ENCODE results near the gene DOCK2. TPM values are rescaled to one million over a fixed set of nuclear protein-coding genes. Genes with fewer than 3 reads are reported as not detected.

Gene DOCK2
- total and polyA plus RNA-seq, 2 donors (not counting 1 experiment from before 2014, with no cell fraction given) = 1.1 to 8.9 TPM

DNA sequence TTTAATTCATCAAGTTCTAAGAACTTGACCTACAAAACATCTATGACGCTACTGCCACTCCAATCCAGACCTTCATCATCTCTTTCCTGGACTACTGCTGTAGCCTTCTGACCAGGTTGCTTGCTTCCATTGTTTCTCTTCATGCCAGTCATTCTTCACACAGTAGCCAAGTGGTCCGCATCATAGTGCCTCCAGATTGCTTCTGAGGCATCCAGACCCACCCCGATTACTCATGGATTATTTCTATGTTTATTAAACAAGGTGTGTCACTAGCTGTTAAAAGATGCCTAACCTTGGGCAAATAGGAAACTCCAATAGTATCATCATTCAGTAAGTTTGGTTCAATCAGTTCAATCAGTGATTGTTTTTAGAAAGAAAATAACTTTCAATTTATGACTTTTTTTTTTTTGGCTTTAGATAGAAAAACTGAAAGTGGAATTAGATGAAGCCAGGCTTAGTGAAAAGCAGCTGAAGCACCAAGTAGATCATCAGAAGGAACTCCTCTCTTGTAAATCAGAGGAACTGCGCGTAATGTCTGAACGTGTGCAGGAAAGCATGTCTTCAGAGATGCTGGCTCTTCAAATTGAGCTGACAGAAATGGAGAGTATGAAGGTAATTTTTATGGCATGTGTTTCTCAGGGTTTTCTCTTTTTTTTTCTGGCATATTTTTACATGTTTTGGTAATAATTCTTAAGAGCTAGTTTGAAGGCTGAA lies 44.0 kb upstream of the DOCK2 start:
- Histone ChIP-seq H2AFZ (ENCODE audit: low read length) (no peak overlapping the region), H3K79me2 (ENCODE audit: control insufficient read depth, insufficient read depth, low read length) (peaks cover 6% of the 10 kb centered on the region), H3K27ac (ENCODE audit: insufficient read depth, low read length) (no peak overlapping the region), H3K4me2 (ENCODE audit: extremely low read depth, insufficient read depth, low read length) (no peak overlapping the region), H3K9ac (ENCODE audit: insufficient read depth, low read length) (no peak overlapping the region), H3K27me3 (ENCODE audit: control insufficient read depth, insufficient read depth, low read length) (no peaks in the 10 kb centered on the region), H3K9me3 (ENCODE audit: control insufficient read depth, insufficient read depth, low read depth, low read length) (no peaks in the 10 kb centered on the region), H3K36me3 (ENCODE audit: control insufficient read depth, insufficient read depth, low read length) (peaks cover 8% of the 10 kb centered on the region), H4K20me1 (ENCODE audit: control insufficient read depth, extremely low read depth, insufficient read depth, low read length) (no peaks in the 10 kb centered on the region), H3K4me3 (replicated peaks in 1 of 4; ENCODE audit: control extremely low read depth in 1 of 4, insufficient read depth in 1 of 4, low read depth in 3 of 4, low read length in 4 of 4) (no peak overlapping the region), H3K4me1 (ENCODE audit: control insufficient read depth, extremely low read depth, insufficient read depth, low read length) (no peaks in the 10 kb centered on the region)
- TF ChIP-seq EZH2 (IDR thresholded peaks at IDR 0.05; ENCODE audit: low read length, missing control alignments) = no peak
- TF ChIP-seq, protein P1, sequence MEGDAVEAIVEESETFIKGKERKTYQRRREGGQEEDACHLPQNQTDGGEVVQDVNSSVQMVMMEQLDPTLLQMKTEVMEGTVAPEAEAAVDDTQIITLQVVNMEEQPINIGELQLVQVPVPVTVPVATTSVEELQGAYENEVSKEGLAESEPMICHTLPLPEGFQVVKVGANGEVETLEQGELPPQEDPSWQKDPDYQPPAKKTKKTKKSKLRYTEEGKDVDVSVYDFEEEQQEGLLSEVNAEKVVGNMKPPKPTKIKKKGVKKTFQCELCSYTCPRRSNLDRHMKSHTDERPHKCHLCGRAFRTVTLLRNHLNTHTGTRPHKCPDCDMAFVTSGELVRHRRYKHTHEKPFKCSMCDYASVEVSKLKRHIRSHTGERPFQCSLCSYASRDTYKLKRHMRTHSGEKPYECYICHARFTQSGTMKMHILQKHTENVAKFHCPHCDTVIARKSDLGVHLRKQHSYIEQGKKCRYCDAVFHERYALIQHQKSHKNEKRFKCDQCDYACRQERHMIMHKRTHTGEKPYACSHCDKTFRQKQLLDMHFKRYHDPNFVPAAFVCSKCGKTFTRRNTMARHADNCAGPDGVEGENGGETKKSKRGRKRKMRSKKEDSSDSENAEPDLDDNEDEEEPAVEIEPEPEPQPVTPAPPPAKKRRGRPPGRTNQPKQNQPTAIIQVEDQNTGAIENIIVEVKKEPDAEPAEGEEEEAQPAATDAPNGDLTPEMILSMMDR (conservative IDR thresholded peaks at IDR 0.05 in 1 of 2, IDR thresholded peaks at IDR 0.05 in 1 of 2; ENCODE audit: low read depth in 1 of 2, low read length in 2 of 2) = no peak
- DNase-seq (ENCODE audit: low read depth in 2 of 2) = peak in 1 of 2 donors; percentile 71

DNA sequence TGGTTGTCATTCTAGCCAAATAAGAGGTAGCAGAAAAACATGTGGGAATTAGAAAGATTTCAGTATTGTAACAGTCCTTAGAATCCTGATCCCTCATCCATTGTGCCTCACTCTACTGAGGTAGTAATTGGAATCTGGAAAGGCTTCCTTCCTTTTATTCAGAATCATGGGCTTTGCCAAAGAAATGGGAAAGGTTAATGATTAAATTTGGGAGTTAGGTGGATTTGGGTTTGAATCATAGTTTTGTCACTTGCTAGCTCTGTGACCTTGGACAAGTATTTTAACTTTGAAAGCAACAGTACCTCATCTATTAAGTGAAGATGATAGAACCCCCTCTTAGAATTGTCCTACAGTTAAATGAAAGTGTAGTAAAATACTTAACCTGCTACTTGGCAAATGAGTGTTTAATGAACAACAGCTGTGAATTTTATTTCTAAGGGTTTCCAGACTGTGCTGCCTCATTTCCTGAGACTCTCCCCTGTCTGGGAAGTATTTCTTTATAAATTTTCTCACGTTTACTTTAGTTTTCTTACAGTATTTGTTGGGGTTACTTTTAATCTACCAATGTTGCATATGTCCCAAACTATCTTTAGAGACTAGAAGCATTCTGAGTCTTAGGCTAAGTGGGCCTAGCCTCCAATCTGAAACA lies 41.8 kb upstream of the DOCK2 start:
- H3K27me3 ChIP-seq (ENCODE audit: control insufficient read depth, insufficient read depth, low read length) = no peaks in the 10 kb centered on the region
- H3K4me3 ChIP-seq (replicated peaks in 1 of 4; ENCODE audit: control extremely low read depth in 1 of 4, insufficient read depth in 1 of 4, low read depth in 3 of 4, low read length in 4 of 4) = no peak overlapping the region
- H3K36me3 ChIP-seq (ENCODE audit: control insufficient read depth, insufficient read depth, low read length) = peaks cover 5% of the 10 kb centered on the region
- no peaks in the 10 kb centered on the region for H3K79me2 ChIP-seq (ENCODE audit: control insufficient read depth, insufficient read depth, low read length)
- H4K20me1 ChIP-seq (ENCODE audit: control insufficient read depth, extremely low read depth, insufficient read depth, low read length) = no peaks in the 10 kb centered on the region
- no peak overlapping the region for H3K4me2 ChIP-seq (ENCODE audit: extremely low read depth, insufficient read depth, low read length)
- no peaks in the 10 kb centered on the region for H3K9me3 ChIP-seq (ENCODE audit: control insufficient read depth, insufficient read depth, low read depth, low read length)
- TF ChIP-seq, protein P1 (conservative IDR thresholded peaks at IDR 0.05 in 1 of 2, IDR thresholded peaks at IDR 0.05 in 1 of 2; ENCODE audit: low read depth in 1 of 2, low read length in 2 of 2) = no peak
- TF ChIP-seq EZH2 (IDR thresholded peaks at IDR 0.05; ENCODE audit: low read length, missing control alignments) = no peak
- peak in 1 of 2 donors; percentile 27 for DNase-seq (ENCODE audit: low read depth in 2 of 2)
- H3K27ac ChIP-seq (ENCODE audit: insufficient read depth, low read length) = no peak overlapping the region
- H3K4me1 ChIP-seq (ENCODE audit: control insufficient read depth, extremely low read depth, insufficient read depth, low read length) = no peaks in the 10 kb centered on the region
- no peak overlapping the region for H3K9ac ChIP-seq (ENCODE audit: insufficient read depth, low read length)
- H2AFZ ChIP-seq (ENCODE audit: low read length) = no peak overlapping the region

DNA sequence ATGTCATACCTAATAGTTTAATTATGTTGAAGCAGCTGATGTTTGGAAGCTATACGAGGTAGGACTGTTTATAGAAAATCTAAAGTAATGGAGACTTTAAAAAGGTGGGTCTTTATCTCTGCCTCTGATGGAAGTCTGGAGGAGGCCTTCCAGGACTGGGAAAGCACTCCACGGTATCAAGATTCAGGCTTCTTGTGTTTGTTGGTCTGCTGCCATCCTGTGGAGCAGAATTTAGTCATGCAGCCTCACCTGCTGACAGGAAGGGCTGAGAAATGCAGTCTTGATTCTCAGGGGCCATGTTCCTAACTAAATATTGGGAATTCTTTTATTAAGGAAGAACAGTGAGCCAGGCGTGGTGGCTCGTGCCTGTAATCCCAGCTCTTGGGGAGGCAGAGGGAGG lies 37.6 kb upstream of the DOCK2 start:
- no peaks in the 10 kb centered on the region for H3K79me2 ChIP-seq (ENCODE audit: control insufficient read depth, insufficient read depth, low read length)
- H3K9ac ChIP-seq (ENCODE audit: insufficient read depth, low read length) = no peak overlapping the region
- H3K4me2 ChIP-seq (ENCODE audit: extremely low read depth, insufficient read depth, low read length) = no peak overlapping the region
- H3K36me3 ChIP-seq (ENCODE audit: control insufficient read depth, insufficient read depth, low read length) = peaks cover 2% of the 10 kb centered on the region
- no peak overlapping the region for H3K27ac ChIP-seq (ENCODE audit: insufficient read depth, low read length)
- no peaks in the 10 kb centered on the region for H4K20me1 ChIP-seq (ENCODE audit: control insufficient read depth, extremely low read depth, insufficient read depth, low read length)
- DNase-seq (ENCODE audit: low read depth in 2 of 2) = peak in 1 of 2 donors; percentile 63
- no peaks in the 10 kb centered on the region for H3K9me3 ChIP-seq (ENCODE audit: control insufficient read depth, insufficient read depth, low read depth, low read length)
- no peak overlapping the region for H3K4me3 ChIP-seq (replicated peaks in 1 of 4; ENCODE audit: control extremely low read depth in 1 of 4, insufficient read depth in 1 of 4, low read depth in 3 of 4, low read length in 4 of 4)
- no peak overlapping the region for H2AFZ ChIP-seq (ENCODE audit: low read length)
- H3K27me3 ChIP-seq (ENCODE audit: control insufficient read depth, insufficient read depth, low read length) = no peaks in the 10 kb centered on the region
- TF ChIP-seq EZH2 (IDR thresholded peaks at IDR 0.05; ENCODE audit: low read length, missing control alignments) = no peak
- TF ChIP-seq, protein P1 (conservative IDR thresholded peaks at IDR 0.05 in 1 of 2, IDR thresholded peaks at IDR 0.05 in 1 of 2; ENCODE audit: low read depth in 1 of 2, low read length in 2 of 2) = no peak
- no peaks in the 10 kb centered on the region for H3K4me1 ChIP-seq (ENCODE audit: control insufficient read depth, extremely low read depth, insufficient read depth, low read length)

Data from fibroblast of lung (primary cell).